ENCODE data around the gene DPH3.

DPH3 gene

GRCh38 chr3:16300881-16301359, 36.2 kb upstream of the DPH3 start:
- TF ChIP-seq ZBTB7A (tag by site-specific recombination; IDR thresholded peaks at IDR 0.05; ENCODE audit: low read depth) (no peak), ZNF48 (tag by site-specific recombination; IDR thresholded peaks at IDR 0.05) (no peak), ZNF555 (tag by site-specific recombination; conservative IDR thresholded peaks at IDR 0.05) (no peak), ZFP3 (tag by site-specific recombination; IDR thresholded peaks at IDR 0.05; ENCODE audit: low read depth) (no peak), KLF9 (tag by site-specific recombination; IDR thresholded peaks at IDR 0.05; ENCODE audit: low read depth) (no peak), OVOL3 (tag by site-specific recombination; IDR thresholded peaks at IDR 0.05) (no peak), ZNF529 (tag by site-specific recombination; IDR thresholded peaks at IDR 0.05; ENCODE audit: insufficient replicate concordance) (no peak), ZNF610 (tag by site-specific recombination; IDR thresholded peaks at IDR 0.05; ENCODE audit: borderline replicate concordance) (no peak), ZNF792 (tag by site-specific recombination; IDR thresholded peaks at IDR 0.05) (no peak), ZNF776 (tag by site-specific recombination; IDR thresholded peaks at IDR 0.05; ENCODE audit: borderline replicate concordance) (no peak)
- TF ChIP-seq, protein P1, sequence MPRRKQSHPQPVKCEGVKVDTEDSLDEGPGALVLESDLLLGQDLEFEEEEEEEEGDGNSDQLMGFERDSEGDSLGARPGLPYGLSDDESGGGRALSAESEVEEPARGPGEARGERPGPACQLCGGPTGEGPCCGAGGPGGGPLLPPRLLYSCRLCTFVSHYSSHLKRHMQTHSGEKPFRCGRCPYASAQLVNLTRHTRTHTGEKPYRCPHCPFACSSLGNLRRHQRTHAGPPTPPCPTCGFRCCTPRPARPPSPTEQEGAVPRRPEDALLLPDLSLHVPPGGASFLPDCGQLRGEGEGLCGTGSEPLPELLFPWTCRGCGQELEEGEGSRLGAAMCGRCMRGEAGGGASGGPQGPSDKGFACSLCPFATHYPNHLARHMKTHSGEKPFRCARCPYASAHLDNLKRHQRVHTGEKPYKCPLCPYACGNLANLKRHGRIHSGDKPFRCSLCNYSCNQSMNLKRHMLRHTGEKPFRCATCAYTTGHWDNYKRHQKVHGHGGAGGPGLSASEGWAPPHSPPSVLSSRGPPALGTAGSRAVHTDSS (tag by site-specific recombination; IDR thresholded peaks at IDR 0.05) = no peak
- Histone ChIP-seq H3K4me3 (ENCODE audit: low read depth, low read length) (no peak overlapping the region), H3K27ac (ENCODE audit: extremely low read depth, low read depth, low read length) (no peak overlapping the region), H3K4me1 (ENCODE audit: control insufficient read depth, insufficient read depth, low read length) (no peaks in the 10 kb centered on the region), H3K36me3 (ENCODE audit: control insufficient read depth in 2 of 2, insufficient read depth in 1 of 2, low read length in 2 of 2) (peaks cover 8 to 67% of the 10 kb centered on the region in 2 experiments; a peak in 2 of 3 replicates), H3K9me3 (ENCODE audit: control insufficient read depth, insufficient read depth, low read depth, low read length) (no peaks in the 10 kb centered on the region)
- ChIA-PET POLR2A (no interaction called here), CTCF (interaction anchor here (1.0 to 1.1 kb wide), 2 partner anchors 11 to 250 kb away, joined by 3 to 4 read pairs; no protein-coding TSS in a partner anchor)

DNA sequence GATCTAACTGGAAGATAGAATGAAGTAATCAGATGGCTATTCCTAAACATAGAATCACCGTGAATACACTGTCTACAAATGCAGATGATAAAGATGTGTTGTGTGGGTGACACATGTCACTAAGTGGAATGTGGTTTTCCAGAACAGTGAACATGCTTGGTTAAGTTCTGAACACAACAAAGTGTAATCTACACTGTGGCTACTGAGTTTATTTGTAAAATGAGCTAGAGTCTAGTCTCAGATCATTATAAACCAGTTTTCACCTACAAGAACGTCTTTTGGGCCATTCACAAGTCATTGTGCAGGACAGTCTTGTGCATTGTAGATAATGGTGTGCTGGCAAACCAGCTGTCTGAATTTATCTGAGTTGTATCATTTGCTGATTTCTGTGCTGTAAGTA, 35.6 kb upstream of the DPH3 start:
- Histone ChIP-seq H3K36me3 (ENCODE audit: control insufficient read depth in 2 of 2, insufficient read depth in 1 of 2, low read length in 2 of 2) (peaks cover 8 to 69% of the 10 kb centered on the region in 2 experiments; a peak in 2 of 3 replicates), H3K4me3 (ENCODE audit: low read depth, low read length) (no peak overlapping the region), H3K9me3 (ENCODE audit: control insufficient read depth, insufficient read depth, low read depth, low read length) (no peaks in the 10 kb centered on the region), H3K4me1 (ENCODE audit: control insufficient read depth, insufficient read depth, low read length) (no peaks in the 10 kb centered on the region), H3K27ac (ENCODE audit: extremely low read depth, low read depth, low read length) (no peak overlapping the region)
- TF ChIP-seq ZBTB8A (tag by site-specific recombination; IDR thresholded peaks at IDR 0.05) (no peak), ZNF335 (tag by site-specific recombination; conservative IDR thresholded peaks at IDR 0.05) (no peak), ZNF423 (tag by site-specific recombination; IDR thresholded peaks at IDR 0.05) (no peak), ZNF10 (tag by site-specific recombination; IDR thresholded peaks at IDR 0.05) (no peak), ZNF600 (tag by site-specific recombination; IDR thresholded peaks at IDR 0.05) (no peak), SETDB1 (IDR thresholded peaks at IDR 0.05; ENCODE audit: insufficient read length, low read length) (no peak), TSHZ1 (tag by site-specific recombination; IDR thresholded peaks at IDR 0.05; ENCODE audit: borderline replicate concordance) (no peak), ZNF426 (tag by site-specific recombination; IDR thresholded peaks at IDR 0.05) (no peak), ZBTB1 (tag by site-specific recombination; IDR thresholded peaks at IDR 0.05) (no peak), ZNF549 (tag by site-specific recombination; IDR thresholded peaks at IDR 0.05) (no peak), ZNF350 (tag by site-specific recombination; IDR thresholded peaks at IDR 0.05) (no peak), ZNF341 (tag by site-specific recombination; IDR thresholded peaks at IDR 0.05; ENCODE audit: low read depth) (no peak)
- ChIA-PET POLR2A (no interaction called here), CTCF (interaction anchor here (0.8 to 1.1 kb wide), 3 partner anchors 10 to 250 kb away, joined by 3 to 4 read pairs (median 3); no protein-coding TSS in a partner anchor)
